HL-60 (cell line): Measurements from ENCODE around the gene ACSL6.

Experiments used
- DNase-seq, 2 experiments: peaks; one replicate each; pipeline ENCODE4 v3.0.0-alpha.2; 2010 to 2020; ENCODE audit warnings: low read depth in 1 of 2, low spot score in 1 of 2
- H3K27ac ChIP-seq: fragments of 250-450 bp; sonication (Bioruptor Pico); replicated peaks from 2 replicates; pipeline ENCODE4 v1.5.1; 2020; ENCODE audit warnings: mild to moderate bottlenecking, moderate library complexity
- H3K27me3 ChIP-seq: fragments of 250-450 bp; sonication (Bioruptor Pico); 2 replicates; pipeline ENCODE4 v1.5.1; 2021; ENCODE audit warnings: mild to moderate bottlenecking, moderate library complexity; ENCODE audit not compliant: insufficient read depth, poor library complexity, severe bottlenecking
- H3K4me3 ChIP-seq: replicated peaks from 2 replicates; pipeline ENCODE4 v1.5.1; 2011; ENCODE audit warnings: mild to moderate bottlenecking, control low read depth, low read length; ENCODE audit not compliant: insufficient read depth
- GABPA ChIP-seq: IDR thresholded peaks from 2 replicates; pipeline ENCODE4 v1.6.1; 2012; ENCODE audit warnings: low read depth
- POLR2AphosphoS5 ChIP-seq: IDR thresholded peaks from 2 replicates; pipeline ENCODE4 v1.6.1; 2012; ENCODE audit warnings: low read depth
- SPI1 ChIP-seq: IDR thresholded peaks from 2 replicates; pipeline ENCODE4 v1.6.1; 2012; ENCODE audit warnings: low read depth, mild to moderate bottlenecking, borderline replicate concordance
- TF ChIP-seq, protein P1 (sequence below): IDR thresholded peaks from 2 replicates; pipeline ENCODE4 v1.6.1; 2012; ENCODE audit warnings: low read depth; ENCODE audit not compliant: insufficient replicate concordance
- TF ChIP-seq, protein P2 (sequence below): IDR thresholded peaks from one replicate; pipeline ENCODE4 v1.5.1; 2011; ENCODE audit warnings: low read length, control low read depth, inconsistent platforms; ENCODE audit not compliant: insufficient read depth

ACSL6 gene

DNA sequence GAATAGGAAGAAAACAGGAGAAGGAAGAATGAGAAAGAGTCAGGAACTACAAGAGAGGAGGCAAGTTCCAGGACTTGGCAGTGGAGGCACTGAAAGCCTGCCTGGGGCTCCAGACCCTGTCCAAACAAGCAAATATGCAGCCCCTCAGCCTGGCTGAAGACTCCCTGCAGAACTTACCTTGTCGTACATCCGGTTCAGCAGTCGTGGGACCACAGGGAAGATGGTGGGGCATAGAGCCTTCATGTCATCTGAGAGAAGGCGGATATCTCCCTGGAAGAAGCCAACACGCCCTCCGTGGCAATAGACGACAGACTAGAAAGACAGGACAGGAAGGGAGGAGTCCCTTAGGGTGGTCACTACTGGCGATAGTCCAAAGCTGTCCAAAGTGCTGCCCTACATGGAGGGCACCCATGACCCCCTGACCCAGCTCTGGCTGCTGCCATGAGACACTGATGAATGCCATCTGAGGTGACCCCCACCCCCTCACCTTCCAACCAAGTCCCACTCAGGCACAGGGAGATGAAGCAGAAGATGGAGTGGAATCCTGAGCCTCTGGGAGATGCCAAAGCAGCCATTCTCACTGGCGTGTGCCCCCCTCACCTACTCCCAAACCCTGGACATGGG lies 38.3 kb downstream of the ACSL6 start:
- TF ChIP-seq, protein P1, sequence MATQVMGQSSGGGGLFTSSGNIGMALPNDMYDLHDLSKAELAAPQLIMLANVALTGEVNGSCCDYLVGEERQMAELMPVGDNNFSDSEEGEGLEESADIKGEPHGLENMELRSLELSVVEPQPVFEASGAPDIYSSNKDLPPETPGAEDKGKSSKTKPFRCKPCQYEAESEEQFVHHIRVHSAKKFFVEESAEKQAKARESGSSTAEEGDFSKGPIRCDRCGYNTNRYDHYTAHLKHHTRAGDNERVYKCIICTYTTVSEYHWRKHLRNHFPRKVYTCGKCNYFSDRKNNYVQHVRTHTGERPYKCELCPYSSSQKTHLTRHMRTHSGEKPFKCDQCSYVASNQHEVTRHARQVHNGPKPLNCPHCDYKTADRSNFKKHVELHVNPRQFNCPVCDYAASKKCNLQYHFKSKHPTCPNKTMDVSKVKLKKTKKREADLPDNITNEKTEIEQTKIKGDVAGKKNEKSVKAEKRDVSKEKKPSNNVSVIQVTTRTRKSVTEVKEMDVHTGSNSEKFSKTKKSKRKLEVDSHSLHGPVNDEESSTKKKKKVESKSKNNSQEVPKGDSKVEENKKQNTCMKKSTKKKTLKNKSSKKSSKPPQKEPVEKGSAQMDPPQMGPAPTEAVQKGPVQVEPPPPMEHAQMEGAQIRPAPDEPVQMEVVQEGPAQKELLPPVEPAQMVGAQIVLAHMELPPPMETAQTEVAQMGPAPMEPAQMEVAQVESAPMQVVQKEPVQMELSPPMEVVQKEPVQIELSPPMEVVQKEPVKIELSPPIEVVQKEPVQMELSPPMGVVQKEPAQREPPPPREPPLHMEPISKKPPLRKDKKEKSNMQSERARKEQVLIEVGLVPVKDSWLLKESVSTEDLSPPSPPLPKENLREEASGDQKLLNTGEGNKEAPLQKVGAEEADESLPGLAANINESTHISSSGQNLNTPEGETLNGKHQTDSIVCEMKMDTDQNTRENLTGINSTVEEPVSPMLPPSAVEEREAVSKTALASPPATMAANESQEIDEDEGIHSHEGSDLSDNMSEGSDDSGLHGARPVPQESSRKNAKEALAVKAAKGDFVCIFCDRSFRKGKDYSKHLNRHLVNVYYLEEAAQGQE: no peak
- TF ChIP-seq GABPA (no peak), SPI1 (no peak)
- TF ChIP-seq, protein P2, sequence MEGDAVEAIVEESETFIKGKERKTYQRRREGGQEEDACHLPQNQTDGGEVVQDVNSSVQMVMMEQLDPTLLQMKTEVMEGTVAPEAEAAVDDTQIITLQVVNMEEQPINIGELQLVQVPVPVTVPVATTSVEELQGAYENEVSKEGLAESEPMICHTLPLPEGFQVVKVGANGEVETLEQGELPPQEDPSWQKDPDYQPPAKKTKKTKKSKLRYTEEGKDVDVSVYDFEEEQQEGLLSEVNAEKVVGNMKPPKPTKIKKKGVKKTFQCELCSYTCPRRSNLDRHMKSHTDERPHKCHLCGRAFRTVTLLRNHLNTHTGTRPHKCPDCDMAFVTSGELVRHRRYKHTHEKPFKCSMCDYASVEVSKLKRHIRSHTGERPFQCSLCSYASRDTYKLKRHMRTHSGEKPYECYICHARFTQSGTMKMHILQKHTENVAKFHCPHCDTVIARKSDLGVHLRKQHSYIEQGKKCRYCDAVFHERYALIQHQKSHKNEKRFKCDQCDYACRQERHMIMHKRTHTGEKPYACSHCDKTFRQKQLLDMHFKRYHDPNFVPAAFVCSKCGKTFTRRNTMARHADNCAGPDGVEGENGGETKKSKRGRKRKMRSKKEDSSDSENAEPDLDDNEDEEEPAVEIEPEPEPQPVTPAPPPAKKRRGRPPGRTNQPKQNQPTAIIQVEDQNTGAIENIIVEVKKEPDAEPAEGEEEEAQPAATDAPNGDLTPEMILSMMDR: no peak
- Histone ChIP-seq H3K4me3 (no peak overlapping the region), H3K27ac (no peak overlapping the region), H3K27me3 (no peaks in the 10 kb centered on the region)
- DNase-seq: no peak

DNA sequence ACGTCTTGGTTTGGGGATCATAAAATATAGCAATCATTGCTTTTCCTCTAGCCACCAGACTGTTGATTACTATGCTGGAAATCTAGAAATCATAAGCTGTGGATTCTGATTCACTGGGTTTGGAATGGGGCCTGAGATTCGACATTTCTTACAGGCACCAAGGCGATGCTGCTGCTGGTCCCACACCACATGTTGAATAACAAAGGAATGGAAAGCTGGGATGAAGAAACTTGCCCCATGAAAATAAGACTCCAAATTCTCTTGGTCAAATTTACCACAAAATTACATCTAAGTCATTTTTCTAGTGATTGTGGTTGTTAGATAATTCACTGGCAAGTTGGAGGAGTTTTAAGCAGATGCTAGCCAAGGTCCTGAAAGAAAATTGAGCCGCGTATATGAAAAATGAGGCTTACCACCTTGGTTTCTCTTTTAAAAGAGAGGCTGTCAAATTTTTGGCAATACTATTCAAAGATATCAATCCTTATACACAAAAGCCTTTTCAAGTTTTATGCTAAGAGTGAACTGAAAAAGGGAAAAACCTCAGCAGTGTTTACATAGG lies 43.0 kb downstream of the ACSL6 start:
- DNase-seq: no peak
- TF ChIP-seq, protein P2: no peak
- TF ChIP-seq POLR2AphosphoS5: no peak
- TF ChIP-seq, protein P1: peak; percentile 86
- TF ChIP-seq GABPA: no peak
- no peak for TF ChIP-seq SPI1
- no peaks in the 10 kb centered on the region for H3K27me3 ChIP-seq
- no peak overlapping the region for H3K27ac ChIP-seq
- H3K4me3 ChIP-seq: no peak overlapping the region

DNA sequence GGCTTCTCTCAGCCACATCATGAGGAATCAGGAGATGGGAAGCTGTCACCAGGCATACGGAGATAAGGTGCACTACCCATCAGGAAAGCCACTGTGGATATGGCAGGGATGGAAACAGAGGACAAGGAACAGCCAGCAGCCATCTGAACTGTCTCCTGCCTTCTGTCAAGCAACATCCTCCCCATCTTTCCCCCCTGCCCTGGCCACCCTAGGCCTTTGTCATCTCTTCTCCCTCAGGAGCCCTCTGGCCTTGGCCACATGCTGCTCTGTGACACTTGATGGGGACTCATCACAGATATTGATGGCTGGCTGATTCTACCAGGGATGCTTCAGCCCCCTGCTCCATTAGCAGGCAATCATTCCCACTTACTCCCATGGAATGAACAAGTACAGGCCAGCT lies 44.9 kb downstream of the ACSL6 start:
- H3K27ac ChIP-seq: no peak overlapping the region
- H3K27me3 ChIP-seq: no peaks in the 10 kb centered on the region
- H3K4me3 ChIP-seq: no peak overlapping the region
- DNase-seq: no peak
- TF ChIP-seq, protein P1: no peak
- no peak for TF ChIP-seq POLR2AphosphoS5
- no peak for TF ChIP-seq GABPA
- TF ChIP-seq, protein P2: no peak
- TF ChIP-seq SPI1: no peak
